Measurements from ENCODE around the gene TM4SF20.
A peak's percentile ranks its signal among the peaks of the same experiment; 100 is the strongest.

Gene TM4SF20, protein sequence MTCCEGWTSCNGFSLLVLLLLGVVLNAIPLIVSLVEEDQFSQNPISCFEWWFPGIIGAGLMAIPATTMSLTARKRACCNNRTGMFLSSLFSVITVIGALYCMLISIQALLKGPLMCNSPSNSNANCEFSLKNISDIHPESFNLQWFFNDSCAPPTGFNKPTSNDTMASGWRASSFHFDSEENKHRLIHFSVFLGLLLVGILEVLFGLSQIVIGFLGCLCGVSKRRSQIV

DNA sequence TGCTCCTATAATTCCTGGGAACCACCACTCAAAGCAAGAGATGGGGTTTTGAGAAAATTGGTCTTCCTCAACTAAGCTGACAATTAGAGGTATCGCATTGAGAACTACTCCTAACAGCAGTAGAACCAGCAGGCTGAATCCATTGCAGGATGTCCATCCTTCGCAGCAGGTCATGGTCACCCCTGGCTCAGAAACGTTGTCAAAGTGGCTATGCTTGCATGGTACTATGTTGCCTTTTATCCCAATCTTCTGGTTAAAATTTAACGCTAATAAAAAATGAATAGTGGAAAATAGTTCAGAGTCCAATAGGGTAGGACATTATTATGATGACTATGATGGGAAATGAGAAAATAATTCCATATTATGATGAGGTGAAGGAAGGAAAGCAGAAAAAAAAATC is at the start of gene TM4SF20:
TM4SF20 (minus strand) TSS at position 212 of the 400 bp plus-strand sequence; CDS start at position 174, 38 bp downstream.
- DNase-seq (ENCODE audit: low spot score), result no peak

DNA sequence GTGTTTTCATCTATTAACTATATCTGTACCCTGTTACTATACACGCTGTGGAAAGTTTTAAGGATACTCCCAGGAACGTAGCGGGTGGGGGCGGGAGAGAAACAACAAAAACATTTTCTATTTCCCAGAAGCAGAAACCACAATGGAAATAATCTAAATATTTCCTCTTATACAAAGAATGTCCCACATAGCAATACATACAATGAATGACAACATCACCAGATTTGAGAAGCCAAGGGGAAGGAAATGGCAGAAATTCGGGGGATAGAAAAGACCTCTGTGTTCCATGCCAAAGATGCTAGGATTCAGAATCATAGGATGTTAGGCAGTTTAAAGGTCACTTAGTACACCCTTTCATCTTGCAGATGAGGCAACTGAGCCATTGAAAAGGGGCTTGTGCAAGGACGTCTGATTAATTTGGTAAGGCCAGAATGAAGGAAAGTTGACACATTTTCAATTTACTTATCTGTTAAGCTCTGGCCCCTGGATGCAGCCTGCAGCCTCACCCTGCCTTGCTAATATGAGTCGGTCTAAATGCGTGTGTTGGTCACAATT is 49.7 kb upstream of the TM4SF20 start:
- DNase-seq (ENCODE audit: low spot score), result no peak

DNA sequence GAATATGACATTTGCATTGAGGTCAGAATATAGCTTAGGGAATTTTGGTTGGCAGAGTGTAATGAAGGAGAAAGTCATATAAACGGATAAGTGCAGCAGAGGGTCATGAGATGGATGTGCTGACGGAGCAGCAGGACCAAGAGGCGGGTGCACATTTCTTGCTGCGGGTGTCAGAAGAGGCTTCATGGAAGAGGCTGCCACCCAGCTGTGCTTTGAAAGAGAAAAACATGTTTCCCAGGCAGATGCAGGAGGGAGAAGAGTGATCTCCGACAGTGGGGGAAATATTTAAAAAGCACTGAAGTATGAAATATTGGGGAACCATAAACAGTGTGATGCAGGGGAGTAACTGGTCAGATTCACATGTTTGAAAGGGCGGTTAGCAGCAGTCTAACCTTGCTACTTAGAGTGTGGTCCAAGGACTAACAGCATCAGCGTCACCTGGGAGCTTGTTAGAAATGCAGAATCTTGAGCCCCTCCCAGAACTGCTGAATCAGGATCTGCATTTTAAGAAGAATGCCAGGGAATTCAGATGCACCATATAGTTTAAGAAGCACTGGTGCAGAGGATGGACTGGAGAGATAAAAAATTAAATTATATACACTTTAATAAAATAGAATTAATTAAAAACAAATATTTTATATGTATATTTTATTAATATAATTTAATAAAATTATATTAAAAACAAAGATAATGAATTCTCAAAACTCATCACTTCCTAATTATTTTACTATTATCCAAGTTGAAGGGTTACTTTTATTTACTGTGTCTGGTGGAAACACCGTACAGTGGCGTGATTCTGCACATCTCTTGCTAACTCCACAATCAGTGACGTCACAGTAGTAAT is 44.8 kb upstream of the TM4SF20 start:
- no peak for DNase-seq (ENCODE audit: low spot score)

DNA sequence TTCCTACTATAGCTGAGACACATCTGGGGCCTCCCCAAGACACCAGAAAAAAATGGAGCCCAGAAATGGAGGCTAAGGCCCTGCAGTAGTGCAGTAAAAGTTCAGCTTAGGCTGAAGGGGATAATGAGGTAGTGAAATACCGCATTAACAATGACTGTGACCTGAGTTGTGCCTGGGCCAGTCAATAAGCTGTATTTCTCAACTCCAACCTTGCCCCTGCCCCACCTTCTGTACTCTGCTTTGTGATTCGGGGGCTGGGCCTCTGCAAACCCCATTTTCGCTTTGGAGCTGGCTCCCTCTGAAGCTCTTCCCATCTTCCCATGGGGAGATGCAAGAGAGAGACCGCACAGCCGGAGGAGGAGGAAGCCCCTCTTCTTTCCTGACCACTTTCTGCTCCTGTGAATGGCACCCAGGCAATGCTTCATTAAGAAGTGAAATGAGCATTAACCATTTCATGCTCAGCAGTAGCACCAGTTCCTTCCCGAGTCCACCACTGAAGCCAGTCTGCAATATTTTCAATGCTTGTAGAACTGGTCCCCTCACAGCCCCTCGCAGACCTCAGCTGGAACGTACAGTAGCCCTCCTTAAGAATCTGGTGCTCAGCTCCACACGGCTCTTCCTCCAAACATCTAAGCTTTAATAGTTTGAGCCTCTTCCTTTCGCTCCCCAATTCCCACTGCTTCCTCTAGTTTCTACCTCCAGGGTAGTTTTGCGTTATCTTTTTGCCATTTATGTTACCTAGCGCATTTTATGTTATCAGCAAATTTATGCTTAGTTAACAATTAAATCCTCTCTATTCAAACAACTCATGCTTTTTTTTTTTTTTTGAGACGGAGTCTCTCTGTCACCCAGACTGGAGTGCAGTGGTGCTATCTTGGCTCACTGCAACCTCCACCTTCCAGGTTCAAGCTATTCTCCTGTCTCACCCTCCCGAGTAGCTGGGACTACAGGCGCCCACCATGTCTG is 41.3 kb upstream of the TM4SF20 start:
- no peak for DNase-seq (ENCODE audit: low spot score)

DNA sequence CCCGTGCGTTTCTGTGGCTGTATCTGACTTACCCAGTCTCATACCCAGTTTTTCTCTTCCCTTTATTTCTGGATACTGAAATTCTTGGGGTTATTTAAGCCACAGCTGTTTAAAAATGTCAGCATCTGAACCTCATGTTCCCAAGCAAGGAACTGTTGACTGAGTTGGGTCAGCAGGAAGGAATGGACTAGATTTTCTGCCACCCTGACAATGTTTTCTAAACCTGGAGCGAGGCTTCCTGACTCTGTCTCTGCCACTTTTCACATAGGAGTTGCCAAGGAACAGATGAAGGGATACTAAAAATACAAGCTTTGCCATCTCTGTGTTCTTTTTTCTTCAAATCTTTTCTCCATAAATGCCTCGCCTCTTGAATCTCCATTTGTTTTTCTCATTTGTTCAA is 37.6 kb upstream of the TM4SF20 start:
- no peak for DNase-seq (ENCODE audit: low spot score)

DNA sequence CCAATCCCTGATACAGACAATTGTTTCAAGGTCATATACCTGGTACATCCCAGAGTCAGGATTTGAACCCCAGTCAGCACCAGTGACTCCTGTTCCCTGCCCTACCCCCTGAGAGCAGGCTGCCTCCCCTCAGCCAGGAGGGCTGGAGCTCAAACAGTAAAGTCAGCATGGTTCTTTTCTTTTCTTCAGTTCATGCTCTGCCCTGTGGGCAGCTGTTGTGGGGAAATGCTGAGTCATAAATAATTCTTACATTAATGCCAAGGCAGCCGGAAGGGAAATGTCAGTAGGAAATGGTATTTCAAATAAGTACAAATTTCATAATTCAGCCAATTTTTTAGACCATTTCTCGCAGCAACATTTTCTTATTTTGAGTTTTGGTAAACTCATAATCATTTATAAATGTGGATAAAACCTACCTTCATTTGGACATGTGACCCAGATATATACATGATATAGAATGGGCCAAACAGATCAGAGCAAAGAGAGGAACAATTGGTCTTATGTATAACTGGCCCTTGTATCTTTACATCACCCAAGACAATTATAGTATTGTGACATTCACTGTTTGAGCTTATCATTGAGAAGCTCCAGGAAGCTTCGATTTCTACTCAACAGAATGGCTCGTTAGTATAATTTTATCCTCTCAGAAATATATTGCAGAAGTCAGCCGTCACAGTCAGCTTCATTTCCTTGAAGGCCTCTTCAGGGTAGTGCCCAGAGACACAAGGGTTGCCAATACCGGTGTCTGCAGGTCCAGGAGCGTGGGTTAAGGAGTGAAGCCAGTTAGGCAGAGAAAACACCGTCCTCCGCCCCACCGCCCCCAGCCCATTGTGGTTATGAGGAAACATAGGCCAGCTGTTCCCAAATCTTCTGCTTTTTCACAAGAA is 36.7 kb upstream of the TM4SF20 start:
- DNase-seq (ENCODE audit: low spot score), result no peak

DNA sequence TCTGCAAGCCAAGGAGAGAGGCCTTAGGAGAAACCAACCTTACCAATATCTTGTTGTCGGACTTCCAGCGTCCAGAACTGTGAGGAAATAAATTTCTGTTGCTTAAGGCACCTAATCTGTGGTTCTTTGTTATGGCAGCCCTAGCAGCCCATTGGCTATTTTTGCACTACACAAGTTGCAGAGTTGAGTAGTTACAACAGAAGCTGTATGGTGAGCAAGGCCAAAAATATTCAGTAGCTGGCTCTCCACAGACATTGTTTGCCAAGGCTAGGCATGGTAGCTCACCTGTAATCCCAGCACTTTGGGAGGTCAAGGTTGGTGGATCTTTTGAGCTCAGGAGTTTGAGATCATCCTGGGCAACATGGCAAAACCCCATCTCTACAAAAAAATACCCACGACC is 35.7 kb upstream of the TM4SF20 start:
- no peak for DNase-seq (ENCODE audit: low spot score)

DNA sequence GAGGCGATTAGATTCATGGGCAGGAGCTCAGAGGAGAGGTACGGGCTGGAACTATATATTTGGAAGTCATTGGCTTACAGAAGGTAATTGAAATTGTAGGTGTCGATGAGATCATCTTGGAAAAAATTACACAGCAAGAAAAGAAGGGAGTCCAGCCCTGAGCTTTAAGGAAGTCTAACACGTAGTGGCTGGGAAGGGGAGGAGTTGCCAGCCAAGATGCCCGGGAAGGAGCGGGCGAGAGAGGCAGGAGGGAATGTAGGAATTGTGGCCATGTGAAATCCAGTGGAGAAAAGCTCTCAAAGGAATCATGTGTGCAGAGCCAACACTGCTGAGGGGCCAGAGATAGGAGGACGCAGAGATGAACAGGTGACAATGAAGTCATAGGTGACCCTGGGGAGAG is 34.3 kb upstream of the TM4SF20 start:
- no peak for DNase-seq (ENCODE audit: low spot score)

DNA sequence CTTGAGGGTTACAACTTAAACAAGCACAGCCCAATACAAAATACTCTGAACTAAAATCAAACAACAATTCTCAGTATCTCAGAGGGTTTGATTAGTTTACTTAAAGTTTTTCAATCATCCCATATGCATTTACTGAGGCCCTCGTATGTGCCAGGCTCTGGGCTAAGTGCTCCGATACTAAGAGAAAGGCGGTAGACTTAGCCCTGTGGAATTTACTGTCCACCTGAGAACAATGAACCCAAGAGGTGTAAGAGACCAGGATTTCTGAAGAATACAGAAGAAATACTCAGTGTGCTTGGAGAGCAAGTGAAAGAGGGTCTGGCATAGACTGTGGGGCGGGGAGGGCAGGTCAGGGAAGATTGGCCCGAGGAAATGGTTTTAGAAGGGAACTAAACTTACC is 33.8 kb upstream of the TM4SF20 start:
- no peak for DNase-seq (ENCODE audit: low spot score)

DNA sequence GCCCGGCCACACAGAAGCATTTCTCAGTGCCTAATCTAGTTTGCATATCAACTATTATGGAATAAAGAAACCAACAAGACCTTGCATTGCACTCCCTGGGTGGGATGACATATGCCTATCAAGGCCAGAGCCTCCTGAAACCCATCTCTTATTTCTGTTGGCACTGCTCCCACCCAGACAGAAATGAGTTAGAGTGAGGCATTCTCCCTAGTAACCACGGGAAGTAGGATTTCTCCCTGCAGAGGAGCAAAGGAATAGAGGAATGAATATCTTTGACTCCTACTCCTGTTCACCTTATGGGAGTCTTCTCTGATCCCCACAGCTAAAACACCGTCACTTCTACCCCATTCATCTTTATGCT is 32.9 kb upstream of the TM4SF20 start:
- DNase-seq (ENCODE audit: low spot score), result no peak

DNA sequence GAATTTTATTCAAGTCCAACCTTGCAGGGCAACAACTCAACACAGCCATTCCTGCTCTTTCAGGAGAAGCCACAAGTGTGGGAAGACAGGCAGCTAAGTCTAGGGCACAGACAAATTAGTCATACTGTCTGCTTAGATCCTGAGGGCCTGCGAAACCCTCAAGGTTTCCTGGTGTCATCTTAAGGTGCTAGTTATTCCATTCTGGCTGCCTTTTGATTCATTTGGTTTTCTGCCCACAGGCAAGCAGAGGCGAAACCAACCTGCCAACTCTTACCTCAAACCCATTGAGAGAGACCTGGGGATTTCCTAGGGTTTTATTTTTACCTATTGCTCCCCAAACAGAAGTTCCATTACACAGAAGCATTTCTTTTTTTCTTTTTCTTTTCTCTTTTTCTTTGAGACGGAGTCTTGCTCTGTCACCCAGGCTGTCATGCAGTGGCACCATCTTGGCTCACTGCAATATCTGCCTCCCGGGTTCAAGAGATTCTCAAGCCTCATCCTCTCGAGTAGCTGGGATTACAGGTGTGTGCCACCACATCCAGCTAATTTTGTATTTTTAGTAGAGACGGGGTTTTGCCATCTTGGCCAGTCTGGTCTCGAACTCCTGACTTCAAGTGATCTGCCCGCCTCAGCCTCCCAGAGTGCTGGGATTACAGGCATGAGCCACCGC is 32.3 kb upstream of the TM4SF20 start:
- peak; percentile 23 for DNase-seq (ENCODE audit: low spot score)

DNA sequence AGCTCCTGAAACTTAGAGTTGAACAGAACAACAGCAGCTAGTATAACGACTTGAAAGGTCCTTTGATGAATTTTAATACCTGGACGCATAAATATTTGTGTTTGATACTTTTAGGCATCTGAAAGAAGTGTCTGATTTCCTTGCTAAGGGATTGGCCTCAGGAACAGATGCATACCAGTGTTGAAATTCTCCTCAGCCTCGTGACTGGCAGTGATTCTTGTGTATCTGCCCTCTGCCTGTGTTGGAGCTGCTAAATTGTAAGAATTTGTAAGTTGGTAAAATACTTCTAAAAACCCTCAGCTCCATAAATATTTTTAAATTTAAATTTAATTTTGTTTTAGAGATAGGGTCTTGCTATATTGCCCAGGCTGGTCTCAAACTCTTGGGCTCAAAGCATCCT is 31.1 kb upstream of the TM4SF20 start:
- no peak for DNase-seq (ENCODE audit: low spot score)

DNA sequence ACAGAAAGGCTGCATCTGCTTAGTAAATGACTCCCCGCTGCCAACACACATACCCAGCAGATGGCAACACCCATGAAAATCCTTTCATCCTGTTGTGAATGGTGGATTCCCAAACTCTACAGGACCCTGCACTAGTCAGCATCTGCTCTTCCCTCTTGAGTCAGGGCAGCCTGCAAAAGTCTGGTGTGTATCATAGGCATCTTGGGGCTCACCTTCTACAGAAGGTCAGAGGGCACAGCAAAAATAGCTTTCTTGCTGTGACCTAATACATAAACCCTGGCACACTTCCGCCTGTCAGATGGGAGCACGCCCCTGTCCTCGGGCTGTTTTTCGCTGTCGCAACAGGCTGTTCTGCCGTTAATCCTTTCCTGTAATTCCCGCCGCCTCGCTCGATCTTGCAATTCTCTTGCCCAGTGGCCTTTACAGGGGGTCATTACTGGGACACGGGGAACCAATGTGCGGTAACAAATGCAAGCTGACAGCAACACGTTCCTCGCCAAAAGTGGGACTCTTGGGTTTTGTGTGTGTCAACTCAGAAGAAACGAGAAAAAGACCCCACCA is 28.6 kb upstream of the TM4SF20 start:
- DNase-seq (ENCODE audit: low spot score), result no peak

DNA sequence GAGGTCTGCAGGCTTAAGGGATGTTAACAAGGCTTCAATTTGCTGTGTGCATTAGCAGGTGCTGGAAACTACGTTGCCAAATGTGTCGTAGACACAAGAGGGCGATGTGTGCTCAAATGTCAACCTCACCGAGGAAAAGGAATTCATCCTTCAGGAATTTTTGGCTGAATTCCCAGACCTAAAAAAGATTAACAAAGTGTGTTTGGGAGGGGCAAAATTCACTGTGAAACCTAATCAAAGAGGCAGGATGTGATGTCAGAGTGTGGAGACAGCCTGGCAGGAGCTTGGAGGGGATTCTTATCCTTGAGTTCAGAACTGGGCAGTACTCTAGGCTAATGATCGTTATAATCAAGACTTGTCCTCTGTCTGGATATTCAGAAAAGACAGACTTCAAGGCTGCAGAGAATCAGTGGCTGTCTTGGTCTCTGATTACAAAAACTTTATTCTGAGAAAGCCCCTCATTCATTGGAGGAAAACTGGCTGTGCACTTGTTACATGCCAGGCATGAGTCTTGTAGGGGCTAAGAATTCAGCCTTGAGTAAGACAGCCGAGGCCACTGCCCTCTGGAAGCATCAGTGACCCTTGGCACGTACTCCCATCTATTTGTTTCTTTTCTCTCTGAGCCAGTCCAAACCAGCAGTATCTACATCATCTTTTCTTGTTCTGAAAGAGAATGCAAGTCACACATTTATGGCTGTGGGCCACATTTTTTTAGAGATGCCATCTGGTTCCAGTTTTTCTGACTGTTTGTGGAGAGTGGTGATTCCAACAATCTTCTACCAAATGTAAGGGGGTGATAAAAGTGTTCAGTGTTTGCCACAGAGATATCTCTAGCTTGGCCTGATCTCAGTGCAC is 27.3 kb upstream of the TM4SF20 start:
- DNase-seq (ENCODE audit: low spot score), result no peak

DNA sequence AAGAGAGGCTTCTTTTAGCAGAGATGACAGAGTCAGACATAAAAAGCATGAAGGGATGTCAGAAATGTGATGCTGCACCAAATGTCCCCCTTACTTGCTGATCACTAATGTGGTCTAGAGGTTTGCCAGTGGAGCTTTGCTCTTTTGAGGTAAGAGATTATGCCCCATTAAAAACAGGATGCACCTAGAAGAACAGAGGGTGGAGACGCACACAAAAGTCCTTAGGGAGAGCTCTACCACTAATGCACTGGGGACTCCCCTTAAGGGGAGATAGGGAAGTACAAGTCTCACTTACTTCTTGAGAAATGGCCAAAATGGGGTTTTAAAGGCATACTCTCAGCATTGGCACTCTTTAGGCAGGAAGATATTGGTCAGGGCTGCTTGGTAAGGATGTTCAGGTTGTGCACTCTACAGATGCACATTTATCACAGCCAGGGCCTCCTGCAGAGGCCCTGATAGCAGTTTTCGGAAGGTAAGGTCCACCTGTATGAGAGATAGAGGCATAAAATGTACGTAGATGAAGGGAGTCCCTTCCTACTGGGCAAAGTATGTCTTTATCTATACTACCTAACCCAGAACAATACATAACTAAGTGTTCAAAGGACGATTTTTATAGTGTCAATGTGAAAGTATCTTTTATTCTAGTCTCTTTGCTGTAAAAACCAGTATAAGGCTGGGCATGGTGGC is 25.6 kb upstream of the TM4SF20 start:
- no peak for DNase-seq (ENCODE audit: low spot score)

DNA sequence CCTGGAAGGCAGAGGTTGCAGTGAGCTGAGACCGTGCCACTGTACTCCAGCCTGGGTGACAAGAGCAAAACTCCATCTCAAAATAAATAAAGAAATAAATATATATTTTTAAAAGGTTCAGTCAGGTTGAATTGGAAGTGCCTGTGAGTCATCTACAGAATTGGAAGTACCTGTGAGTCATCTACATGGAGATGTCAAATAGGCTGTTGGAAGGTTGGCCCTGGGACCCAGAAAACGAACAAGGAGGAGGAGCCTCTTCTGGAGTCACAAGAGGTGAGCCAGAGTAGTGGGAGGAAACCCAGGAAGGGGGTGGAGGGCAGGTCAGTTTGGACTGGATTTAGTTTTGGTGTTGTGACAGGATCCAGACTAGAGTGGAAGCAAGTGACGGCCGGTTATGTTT is 23.9 kb upstream of the TM4SF20 start:
- DNase-seq (ENCODE audit: low spot score), result no peak

DNA sequence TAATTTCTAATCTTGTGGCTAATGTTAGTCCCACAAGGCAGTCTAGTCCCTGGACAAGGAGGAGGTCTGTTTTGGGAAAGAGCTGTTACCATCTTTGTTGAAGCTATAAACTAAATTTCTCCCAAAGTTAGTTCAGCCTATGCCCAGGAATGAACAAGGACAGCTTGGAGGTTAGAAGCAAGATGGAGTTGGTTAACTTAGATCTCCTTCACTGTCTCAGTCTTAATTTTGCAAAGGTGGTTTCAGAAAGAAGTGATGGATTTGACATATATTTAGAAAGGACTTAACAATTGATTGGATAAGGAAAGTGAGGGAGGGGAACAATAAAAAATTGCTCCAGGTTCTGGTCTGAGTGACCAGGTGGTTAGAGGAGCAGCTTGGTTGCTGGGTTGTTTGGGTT is 23.2 kb upstream of the TM4SF20 start:
- no peak for DNase-seq (ENCODE audit: low spot score)

DNA sequence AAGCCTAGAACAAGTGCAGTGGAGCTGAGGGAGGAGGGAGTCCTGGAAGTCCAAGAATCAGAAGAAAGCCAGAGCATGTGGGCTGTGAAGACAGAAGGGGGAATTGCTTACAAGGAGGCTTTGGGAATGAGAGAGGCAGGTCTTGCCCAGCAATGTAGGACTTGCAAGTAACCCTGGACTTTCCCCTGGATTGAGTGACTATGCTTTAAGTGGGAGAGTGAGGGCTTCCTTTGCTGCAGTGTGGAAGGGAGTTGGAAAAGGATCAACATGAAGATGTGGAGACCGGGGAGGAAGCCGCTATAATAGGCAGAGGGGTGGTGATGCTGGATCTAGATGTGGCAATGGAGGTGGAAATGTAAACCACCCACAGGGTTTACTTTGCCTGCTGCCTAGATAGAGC is 22.4 kb upstream of the TM4SF20 start:
- no peak for DNase-seq (ENCODE audit: low spot score)
